Activated T-helper 9 cell treated with anti-CD3 and anti-CD28 coated beads, Interleukin-2, amount 50 U/mL, for 16 hours (primary cell): ENCODE data around the gene SLC47A2.
"Not testable (repeated sequence)": the region's sequence is repeated elsewhere in the genome, so short reads cannot be mapped to it uniquely, and the experiment has no call there.

Experiments used
- DNase-seq: peaks from one replicate; pipeline ENCODE4 v3.0.0-alpha.2; 2020; ENCODE audit warnings: low read depth

Gene SLC47A2

DNA sequence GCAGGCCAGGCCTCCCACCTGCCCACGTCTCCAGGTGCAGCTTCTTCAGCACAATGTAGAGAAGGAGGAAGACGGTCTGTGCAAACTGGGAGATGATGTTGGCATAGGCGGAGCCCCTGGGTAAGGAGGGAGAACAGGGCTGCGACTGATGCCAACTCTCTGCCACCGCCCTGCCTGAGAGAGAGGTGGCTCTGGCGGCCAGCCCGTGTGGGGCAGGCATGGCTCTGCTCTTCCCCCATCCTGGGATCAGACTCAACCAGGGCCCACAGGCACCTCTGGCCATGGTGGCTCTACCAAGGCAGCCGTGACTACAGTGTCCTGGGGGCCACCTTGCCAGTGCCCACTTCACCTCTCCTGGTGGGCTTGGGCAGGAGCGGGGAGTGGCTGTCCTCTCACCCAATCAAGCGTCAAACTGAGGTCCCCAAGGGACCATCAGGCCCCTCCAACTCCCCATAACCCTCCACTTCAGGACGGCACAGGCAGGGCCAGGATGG is 8.6 kb downstream of the SLC47A2 start:
- DNase-seq: no peak

- no peak for DNase-seq
These were observed 9.3 kb downstream of the SLC47A2 start for GRCh38 chr17:19706791-19707727.

DNA sequence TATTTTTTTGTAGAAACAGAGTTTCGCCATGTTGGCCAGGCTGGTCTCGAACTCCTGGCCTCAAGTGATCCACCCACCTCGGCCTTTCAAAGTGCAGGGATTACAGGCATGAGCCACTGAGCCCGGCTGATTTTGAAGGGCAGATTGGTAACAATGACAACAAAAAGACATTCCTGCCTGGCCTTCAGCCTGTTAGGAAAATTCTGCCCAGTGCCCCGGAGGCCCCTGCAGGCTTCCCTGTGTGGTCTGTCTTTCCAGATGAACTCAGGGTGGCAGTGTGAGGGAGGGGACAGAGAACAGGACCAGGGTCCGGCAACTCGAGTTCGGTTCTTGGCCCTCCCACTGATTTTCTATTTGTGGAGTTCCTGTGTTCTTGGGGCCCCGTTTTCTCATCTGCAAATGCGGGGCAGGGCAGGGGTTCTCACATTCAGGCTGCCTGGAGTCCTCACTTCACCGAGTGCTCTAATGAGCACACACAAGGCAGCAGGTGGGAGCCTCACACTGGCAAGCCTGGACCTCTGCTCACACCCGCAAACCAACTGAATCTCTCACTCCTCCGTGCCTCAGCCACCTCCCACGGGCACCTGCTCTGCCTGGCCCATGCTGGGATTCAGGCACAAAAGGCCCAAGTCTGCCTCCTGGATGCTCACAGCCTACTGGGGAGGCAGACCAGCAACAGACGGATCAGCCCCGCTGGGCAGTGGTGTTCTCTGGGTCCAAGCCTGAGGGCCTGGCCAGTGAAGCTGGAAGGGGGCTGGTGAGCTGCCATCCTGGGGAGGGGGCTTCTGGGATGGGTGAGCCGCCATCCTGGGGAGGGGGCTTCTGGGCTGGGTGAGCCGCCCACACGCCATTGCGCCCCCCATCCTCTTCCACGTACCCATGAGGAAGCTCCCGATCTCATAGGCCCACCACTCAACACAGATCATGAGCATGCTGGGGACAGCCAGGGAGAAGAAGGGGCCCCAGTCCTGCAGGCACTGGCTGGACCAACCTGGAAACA is 10.3 kb downstream of the SLC47A2 start:
- no peak for DNase-seq

DNA sequence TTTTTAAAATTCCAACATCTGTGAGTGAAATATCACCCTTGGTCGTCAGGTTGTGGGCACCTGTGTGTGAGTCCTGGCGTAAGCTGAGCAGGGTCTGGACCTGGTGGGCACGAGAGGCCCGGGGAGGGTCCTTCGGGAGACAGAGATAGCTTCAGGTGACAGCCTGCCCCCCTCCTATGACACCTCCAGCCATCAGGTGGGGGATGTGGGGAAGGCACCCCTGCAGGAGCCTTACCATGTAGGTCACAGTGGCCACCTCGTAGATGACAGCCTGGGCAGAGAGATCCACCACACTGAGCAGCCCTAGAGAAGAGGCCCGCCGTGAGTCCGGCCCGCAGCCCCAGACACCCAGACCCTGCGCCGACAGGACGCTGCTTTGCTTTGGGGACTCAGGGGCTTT is 11.2 kb downstream of the SLC47A2 start:
- no peak for DNase-seq

- DNase-seq: no peak
These were observed 12.4 kb downstream of the SLC47A2 start for GRCh38 chr17:19703828-19704613.

GRCh38 chr17:19703106-19703827 is 13.1 kb downstream of the SLC47A2 start:
- DNase-seq: no peak

DNA sequence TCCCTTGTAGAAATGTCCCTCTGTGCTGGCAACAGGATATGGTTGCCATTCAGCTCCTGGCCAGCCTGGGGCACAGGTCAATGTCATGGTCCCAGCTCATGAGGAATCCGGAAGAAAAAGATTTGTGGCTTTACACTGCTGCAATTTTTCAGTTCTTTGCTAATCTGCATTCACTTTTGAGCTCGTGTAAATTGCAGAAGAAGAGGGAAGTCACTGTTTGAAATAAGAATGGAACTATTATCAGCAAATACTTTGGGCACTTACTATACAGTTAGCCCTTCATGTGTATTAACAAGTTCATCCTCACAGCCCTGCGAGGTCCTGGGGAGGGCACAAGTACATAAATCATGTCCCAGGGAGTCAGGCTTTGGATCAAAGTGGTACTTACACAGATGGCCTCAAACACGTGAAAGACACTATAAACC is 14.2 kb downstream of the SLC47A2 start:
- DNase-seq: no peak

- DNase-seq: no peak
These were observed 29.8 kb downstream of the SLC47A2 start for GRCh38 chr17:19686400-19687090.

DNA sequence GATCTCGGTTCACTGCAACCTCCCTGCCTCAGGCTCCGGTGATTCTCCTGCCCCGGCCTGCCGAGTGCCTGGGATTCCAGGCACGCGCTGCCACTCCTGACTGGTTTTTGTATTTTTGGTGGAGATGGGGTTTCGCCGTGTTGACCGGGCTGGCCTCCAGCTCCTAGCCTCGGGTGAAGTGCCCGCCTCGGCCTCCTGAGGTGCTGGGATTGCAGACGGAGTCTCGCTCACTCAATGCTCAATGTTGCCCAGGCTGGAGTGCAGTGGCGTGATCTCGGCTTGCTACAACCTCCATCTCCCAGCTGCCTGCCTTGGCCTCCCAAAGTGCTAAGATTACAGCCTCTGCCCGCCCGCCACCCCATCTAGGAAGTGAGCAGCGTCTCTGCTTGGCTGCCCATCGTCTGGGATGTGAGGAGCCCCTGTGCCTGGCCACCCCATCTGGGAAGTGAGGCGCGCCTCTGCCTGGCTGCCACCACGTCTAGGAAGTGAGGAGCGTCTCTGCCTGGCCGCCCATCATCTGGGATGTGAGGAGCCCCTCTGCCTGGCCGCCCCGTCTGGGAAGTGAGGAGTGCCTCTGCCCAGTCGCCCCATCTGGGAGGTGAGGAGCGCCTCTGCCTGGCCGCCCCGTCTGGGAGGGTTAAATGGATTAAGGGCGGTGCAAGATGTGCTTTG is 31.3 kb downstream of the SLC47A2 start:
- DNase-seq: not testable (repeated sequence)

DNA sequence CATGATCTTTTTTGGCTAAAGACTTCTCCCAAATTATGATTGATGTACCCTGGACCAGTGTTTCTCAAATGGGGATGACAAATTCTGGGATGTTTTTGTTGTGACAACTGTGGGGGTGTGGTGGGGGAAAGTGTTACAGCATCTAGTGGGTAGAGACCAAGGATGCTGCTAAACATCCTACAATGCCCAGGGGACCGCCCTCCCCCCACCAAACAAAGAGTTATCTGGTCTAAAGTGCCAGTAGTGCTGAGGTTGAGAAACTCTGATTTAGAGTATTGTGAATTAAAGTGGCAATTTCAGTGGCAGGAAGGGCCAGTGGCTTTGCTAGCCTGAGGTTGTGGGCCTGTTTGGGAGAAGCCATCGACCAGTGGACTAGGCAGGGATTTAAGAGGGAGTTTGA is 33.3 kb downstream of the SLC47A2 start:
- no peak for DNase-seq

DNA sequence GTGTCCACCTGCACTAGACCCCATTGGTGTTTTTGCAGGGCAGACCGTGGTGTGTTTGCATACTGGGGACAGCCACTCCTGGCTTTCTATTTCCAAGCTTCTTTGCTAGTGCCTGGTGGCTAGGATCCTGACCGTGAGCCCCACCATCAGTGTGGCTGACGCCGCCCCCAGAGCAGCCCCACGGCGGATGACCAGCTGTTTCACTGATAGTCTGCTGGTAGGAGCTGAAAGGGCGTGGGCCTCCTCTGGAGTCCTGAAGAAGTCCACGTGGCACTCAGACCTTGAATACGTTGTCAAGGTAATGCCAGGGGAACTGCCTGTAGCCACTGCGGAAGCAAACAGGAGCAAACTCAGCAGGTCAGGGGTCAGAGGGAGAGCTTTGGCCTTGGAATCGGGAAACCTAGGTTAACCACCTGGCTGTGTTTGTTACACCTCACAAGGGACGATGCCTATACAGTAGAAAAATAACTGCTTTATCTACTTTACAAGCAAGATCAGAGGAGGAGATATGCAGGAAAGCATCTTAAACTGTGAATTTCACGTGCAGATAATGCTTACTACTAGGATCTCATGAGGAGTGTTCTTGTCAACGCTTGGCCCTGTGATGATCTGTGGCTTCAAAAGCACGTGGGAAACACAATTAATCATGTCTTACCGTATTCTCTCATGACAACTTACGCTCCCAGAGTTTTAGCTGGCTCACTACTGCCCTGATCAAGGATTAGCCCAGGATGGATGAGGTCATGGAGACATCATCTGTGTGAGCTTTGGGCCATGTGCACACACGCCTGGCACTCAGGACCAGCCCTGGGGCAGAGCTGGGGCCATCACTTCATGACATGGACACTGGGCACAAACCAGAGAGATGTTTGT is 37.6 kb downstream of the SLC47A2 start:
- DNase-seq: no peak

GRCh38 chr17:19677736-19678379 is 38.5 kb downstream of the SLC47A2 start:
- DNase-seq: no peak

DNA sequence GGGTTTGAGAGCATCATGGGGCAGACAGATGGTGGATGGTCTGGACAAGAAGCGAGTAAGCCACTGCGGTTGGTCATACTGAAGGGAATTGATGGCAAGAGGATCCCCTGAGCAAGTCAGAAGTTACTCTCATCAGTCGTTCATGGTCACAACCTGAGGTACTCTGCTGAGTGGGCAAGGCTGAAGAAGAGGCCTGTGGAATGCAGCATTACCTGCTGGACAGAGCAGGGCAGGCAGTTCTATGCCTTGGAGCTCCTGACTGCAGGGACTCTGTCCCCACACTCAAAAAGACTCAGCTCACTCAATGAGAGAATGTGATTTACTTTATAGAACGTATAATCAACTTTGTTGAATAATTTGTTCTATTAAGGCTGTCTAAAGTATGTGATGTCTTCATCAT is 39.5 kb downstream of the SLC47A2 start:
- DNase-seq: no peak

DNA sequence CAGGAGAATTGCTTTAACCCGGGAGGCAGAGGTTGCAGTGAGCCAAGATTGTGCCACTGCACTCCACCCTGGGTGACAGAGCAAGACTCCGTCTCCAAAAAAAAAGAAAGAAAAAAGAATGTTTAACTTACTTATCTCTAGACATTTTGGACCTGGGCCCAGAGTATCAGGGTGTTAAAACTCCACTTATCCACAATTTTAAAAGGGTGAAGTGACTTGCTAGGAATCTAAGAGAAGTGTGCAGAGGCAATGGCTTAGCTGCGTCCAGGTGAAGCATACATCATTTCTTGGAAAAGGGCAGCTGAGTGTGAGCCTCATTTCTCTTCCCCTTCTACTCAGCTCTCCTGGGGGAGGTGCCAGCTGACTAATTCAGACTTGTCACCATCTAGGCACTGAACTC is 42.8 kb downstream of the SLC47A2 start:
- no peak for DNase-seq

DNA sequence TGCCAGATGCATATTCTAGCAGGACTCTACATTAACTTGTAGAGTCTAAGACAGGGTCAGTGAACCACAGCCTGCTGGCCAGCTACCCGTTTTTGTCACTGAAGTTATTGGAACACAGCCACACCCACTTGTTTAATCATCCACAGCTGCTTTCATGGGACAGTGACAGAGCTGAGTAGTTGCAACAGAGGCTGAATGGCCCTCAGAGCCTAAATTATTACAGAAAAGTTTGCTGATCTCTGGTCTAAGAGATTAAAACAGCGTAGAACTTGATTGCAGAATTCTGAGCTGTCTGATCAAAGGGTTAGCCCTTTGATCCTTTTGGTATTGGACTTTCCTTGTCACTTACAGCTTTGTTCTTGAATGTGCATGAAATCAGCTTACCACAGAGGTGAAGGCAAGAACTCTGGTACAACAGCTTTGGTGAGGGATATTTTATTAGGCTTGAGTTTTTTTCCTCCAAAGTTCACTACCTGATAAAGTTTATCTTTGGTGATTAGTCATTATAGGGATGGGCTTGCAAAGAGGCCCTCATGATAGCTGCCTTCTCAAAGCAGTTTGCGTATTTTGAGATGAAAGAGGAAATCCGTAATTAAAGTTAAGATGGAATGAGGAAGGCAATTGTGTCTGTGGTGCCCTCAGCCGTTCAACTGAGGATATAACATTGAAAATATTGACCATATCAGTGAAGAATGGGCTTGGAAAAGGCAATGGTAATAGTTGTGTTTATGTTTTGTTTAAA is 44.2 kb downstream of the SLC47A2 start:
- no peak for DNase-seq

- DNase-seq: no peak
These were observed 45.0 kb downstream of the SLC47A2 start for GRCh38 chr17:19671433-19671832.

- DNase-seq: no peak
These were observed 45.5 kb downstream of the SLC47A2 start for GRCh38 chr17:19670908-19671307.

DNA sequence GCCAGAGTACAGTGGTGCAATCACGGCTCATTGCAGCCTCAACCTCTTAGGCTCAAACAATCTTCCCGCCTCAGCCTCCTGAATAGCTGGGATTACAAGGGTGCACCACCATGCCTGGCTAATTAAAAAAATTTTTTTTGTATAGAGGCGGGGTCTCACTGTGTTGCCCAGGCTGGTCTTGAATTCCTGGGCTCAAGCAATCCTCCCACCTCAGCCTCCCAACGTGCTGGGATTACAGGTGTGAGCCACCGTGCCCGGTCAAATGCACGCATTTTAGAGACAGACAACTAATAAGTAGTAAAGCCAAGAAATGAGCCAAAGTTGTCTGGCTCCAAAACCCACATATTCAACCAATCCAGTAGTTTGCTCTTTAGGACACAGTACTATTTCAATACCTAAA is 46.7 kb downstream of the SLC47A2 start:
- not testable (repeated sequence) for DNase-seq
